Fibroblast of lung (primary cell): Measurements from ENCODE around the gene SCO2. TPM values are rescaled to one million over a fixed set of nuclear protein-coding genes. Genes with fewer than 3 reads are reported as not detected.

Experiments used
- DNase-seq, 2 donors: peaks; one replicate each; pipeline versions ENCODE4 v3.0.0 to v3.0.0-alpha.2; 2010; ENCODE audit warnings: low read depth in 2 of 2
- H2AFZ ChIP-seq: 2 replicates; pipeline ENCODE4 v1.5.1; 2012; ENCODE audit warnings: low read length, control low read depth, inconsistent platforms
- H3K27ac ChIP-seq: 2 replicates; pipeline ENCODE4 v1.5.1; 2011; ENCODE audit warnings: low read length, control low read depth; ENCODE audit not compliant: insufficient read depth
- H3K27me3 ChIP-seq: 2 replicates; pipeline ENCODE4 v1.5.1; 2011; ENCODE audit warnings: mild to moderate bottlenecking, low read length; ENCODE audit not compliant: control insufficient read depth, insufficient read depth
- H3K36me3 ChIP-seq: 2 replicates; pipeline ENCODE4 v1.5.1; 2011; ENCODE audit warnings: low read length; ENCODE audit not compliant: control insufficient read depth, insufficient read depth
- H3K4me1 ChIP-seq: 2 replicates; pipeline ENCODE4 v1.5.1; 2011; ENCODE audit warnings: low read length; ENCODE audit not compliant: control insufficient read depth, insufficient read depth; ENCODE audit errors: extremely low read depth
- H3K4me2 ChIP-seq: 2 replicates; pipeline ENCODE4 v1.5.1; 2011; ENCODE audit warnings: low read length, control low read depth; ENCODE audit not compliant: insufficient read depth; ENCODE audit errors: extremely low read depth
- H3K4me3 ChIP-seq, 4 experiments: fragments of 200-600 bp in 1 of 4; sonication (generic) in 1 of 4; replicated peaks in 1 of 4; 2 replicates each; pipeline ENCODE4 v1.5.1; 2011 to 2016; ENCODE audit warnings: low read length in 4 of 4, low read depth in 3 of 4, mild to moderate bottlenecking in 3 of 4, control low read depth in 2 of 4, inconsistent platforms in 1 of 4, mixed read lengths in 1 of 4; ENCODE audit not compliant: insufficient read depth in 1 of 4; ENCODE audit errors: control extremely low read depth in 1 of 4
- H3K79me2 ChIP-seq: 2 replicates; pipeline ENCODE4 v1.5.1; 2012; ENCODE audit warnings: mild to moderate bottlenecking, low read length, inconsistent platforms; ENCODE audit not compliant: control insufficient read depth, insufficient read depth
- H3K9ac ChIP-seq: 2 replicates; pipeline ENCODE4 v1.5.1; 2011; ENCODE audit warnings: mild to moderate bottlenecking, low read length, control low read depth; ENCODE audit not compliant: insufficient read depth
- H3K9me3 ChIP-seq: 2 replicates; pipeline ENCODE4 v1.5.1; 2012; ENCODE audit warnings: low read depth, low read length; ENCODE audit not compliant: control insufficient read depth, insufficient read depth
- H4K20me1 ChIP-seq: 2 replicates; pipeline ENCODE4 v1.5.1; 2011; ENCODE audit warnings: low read length; ENCODE audit not compliant: control insufficient read depth, insufficient read depth; ENCODE audit errors: extremely low read depth
- EZH2 ChIP-seq: IDR thresholded peaks from 2 replicates; pipeline ENCODE4 v1.5.1; 2012; ENCODE audit warnings: low read length, control low read depth, mild to moderate bottlenecking; ENCODE audit errors: missing control alignments
- polyA plus RNA-seq, 2 donors: library from polyadenylated mRNA; depleted of rRNA in 1 of 2; stranded (reverse) in 1 of 2; unstranded in 1 of 2; fragments of >200 nt; gene quantifications; 2 replicates each; pipeline ENCODE4 v1.2.1, GENCODE V29; 2011 to 2012; ENCODE audit warnings: missing spikeins in 1 of 2
- total RNA-seq: library from RNA; depleted of rRNA; stranded (reverse); fragments of >200 nt; gene quantifications from 2 replicates; pipeline ENCODE4 v1.2.1, GENCODE V29; 2014
- TF ChIP-seq, protein P1 (sequence below), 2 donors: IDR thresholded peaks in 1 of 2; conservative IDR thresholded peaks in 1 of 2; 1 replicate in 1 of 2; 2 replicates in 1 of 2; pipeline ENCODE4 v1.5.1; 2011 to 2012; ENCODE audit warnings: low read length in 2 of 2, control low read depth in 1 of 2, inconsistent platforms in 1 of 2, low read depth in 1 of 2, mild to moderate bottlenecking in 1 of 2

SCO2 gene
- total and polyA plus RNA-seq, 2 donors (not counting 1 experiment from before 2014, with no cell fraction given): 0.42 to 3.1 TPM

DNA sequence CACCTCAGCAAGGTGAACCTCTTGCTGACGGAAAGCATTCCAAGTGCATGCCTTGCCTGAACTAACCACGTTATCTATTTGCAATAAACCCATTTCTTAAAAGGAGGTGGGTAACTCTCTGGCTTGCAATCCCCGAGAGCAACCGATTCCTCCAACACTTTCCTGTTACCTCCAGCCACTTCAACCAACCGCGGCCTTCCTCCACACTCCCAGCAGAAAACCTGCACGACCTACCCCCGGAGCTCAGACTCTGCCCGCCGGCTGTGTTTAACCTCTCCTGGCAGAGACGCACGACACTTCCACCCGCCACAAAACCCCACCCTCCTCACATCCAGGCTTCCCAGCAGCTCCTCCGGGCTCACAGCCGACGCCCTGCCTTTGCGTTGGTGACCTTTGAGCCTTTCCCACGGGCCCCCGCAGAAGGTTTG is 708 bp downstream of the SCO2 start:
- Histone ChIP-seq H3K79me2 (peaks cover 18% of the 10 kb centered on the region), H3K9me3 (no peaks in the 10 kb centered on the region), H3K4me2 (peak overlapping the region; percentile 100), H3K36me3 (peaks cover 17% of the 10 kb centered on the region), H3K9ac (peak overlapping the region; percentile 84), H3K27me3 (no peaks in the 10 kb centered on the region), H4K20me1 (no peaks in the 10 kb centered on the region), H3K4me1 (peaks cover 11% of the 10 kb centered on the region), H2AFZ (no peak overlapping the region), H3K4me3 (peak overlapping the region; percentile 53 to 82 (median 66)), H3K27ac (peak overlapping the region; percentile 71)
- TF ChIP-seq, protein P1, sequence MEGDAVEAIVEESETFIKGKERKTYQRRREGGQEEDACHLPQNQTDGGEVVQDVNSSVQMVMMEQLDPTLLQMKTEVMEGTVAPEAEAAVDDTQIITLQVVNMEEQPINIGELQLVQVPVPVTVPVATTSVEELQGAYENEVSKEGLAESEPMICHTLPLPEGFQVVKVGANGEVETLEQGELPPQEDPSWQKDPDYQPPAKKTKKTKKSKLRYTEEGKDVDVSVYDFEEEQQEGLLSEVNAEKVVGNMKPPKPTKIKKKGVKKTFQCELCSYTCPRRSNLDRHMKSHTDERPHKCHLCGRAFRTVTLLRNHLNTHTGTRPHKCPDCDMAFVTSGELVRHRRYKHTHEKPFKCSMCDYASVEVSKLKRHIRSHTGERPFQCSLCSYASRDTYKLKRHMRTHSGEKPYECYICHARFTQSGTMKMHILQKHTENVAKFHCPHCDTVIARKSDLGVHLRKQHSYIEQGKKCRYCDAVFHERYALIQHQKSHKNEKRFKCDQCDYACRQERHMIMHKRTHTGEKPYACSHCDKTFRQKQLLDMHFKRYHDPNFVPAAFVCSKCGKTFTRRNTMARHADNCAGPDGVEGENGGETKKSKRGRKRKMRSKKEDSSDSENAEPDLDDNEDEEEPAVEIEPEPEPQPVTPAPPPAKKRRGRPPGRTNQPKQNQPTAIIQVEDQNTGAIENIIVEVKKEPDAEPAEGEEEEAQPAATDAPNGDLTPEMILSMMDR (conservative IDR thresholded peaks at IDR 0.05 in 1 of 2, IDR thresholded peaks at IDR 0.05 in 1 of 2; ENCODE audit: low read depth in 1 of 2, low read length in 2 of 2): no peak
- TF ChIP-seq EZH2: no peak
- DNase-seq: no peak

DNA sequence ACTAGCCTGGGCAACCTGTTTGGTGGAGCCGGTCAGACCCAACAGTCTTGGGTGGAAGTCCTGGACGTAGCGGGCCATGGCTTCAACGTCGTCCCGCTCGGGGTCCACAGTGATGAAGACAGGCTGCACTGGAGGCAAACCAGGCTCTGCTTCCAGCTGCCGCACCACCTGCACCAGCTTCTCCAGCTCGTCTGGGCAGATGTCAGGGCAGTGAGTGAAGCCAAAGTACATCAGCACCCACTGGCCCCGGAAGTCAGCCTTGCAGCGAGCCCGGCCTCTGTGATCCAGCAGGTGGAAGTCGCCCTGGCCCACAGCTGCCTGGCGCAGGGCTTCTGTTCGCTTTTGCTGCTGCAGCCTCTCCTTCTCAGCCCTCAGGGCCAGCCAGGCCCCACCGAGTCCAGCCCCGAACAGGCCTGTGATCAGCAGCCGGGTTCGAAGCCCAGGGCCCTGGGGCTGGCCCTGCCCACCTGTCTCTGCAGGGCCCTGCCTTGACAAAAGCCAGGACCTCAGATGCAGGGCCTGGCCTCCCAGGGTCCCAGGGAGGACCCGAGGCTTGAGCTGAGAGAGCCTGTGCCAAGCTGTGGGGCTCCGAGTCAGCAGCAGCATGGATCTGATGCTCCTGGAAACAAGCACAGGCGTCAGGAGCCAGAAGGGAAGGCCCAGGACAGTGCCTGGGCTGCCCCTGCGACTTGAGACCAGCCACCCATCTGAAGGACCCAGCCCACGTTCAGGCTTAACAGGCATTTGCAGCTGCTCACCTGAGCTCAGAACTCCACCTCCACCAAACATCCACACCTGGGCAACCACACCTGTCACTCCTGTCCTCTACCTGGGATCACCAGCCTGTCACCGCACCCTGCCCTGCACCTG is 1.4 kb downstream of the SCO2 start:
- Histone ChIP-seq H3K36me3 (peaks cover 17% of the 10 kb centered on the region), H2AFZ (no peak overlapping the region), H3K9ac (peak overlapping the region; percentile 84), H3K4me3 (peak overlapping the region; percentile 53 to 82 (median 66)), H3K27me3 (no peaks in the 10 kb centered on the region), H3K9me3 (no peaks in the 10 kb centered on the region), H3K4me1 (peaks cover 11% of the 10 kb centered on the region), H3K79me2 (peaks cover 18% of the 10 kb centered on the region), H4K20me1 (no peaks in the 10 kb centered on the region), H3K4me2 (peak overlapping the region; percentile 100), H3K27ac (peak overlapping the region; percentile 71)
- TF ChIP-seq, protein P1 (conservative IDR thresholded peaks at IDR 0.05 in 1 of 2, IDR thresholded peaks at IDR 0.05 in 1 of 2; ENCODE audit: low read depth in 1 of 2, low read length in 2 of 2): no peak
- TF ChIP-seq EZH2: no peak
- DNase-seq: no peak

DNA sequence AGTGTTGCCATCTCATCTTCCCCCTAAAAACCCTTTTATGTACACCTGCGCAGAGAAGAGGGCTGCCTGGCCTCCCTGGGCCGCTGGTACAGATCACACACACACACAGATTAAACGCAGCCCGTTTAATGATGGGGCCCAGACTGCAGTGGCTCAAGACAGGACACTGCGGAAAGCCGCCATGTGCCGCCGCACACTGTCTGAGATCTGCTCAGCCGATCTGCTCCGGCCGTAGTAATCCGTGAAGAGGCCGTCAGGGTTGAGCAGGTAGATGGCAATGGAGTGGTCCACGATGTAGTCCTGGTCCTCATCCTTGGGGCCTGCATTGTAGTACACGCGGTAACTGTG is 2.0 kb downstream of the SCO2 start:
- Histone ChIP-seq H3K4me2 (no peak overlapping the region), H3K36me3 (peaks cover 19% of the 10 kb centered on the region), H4K20me1 (no peaks in the 10 kb centered on the region), H3K4me1 (peaks cover 11% of the 10 kb centered on the region), H3K27me3 (no peaks in the 10 kb centered on the region), H3K9me3 (no peaks in the 10 kb centered on the region), H3K4me3 (no peak overlapping the region), H3K79me2 (peaks cover 18% of the 10 kb centered on the region), H2AFZ (no peak overlapping the region), H3K27ac (no peak overlapping the region), H3K9ac (no peak overlapping the region)
- no peak for DNase-seq
- TF ChIP-seq EZH2: no peak
- TF ChIP-seq, protein P1 (conservative IDR thresholded peaks at IDR 0.05 in 1 of 2, IDR thresholded peaks at IDR 0.05 in 1 of 2; ENCODE audit: low read depth in 1 of 2, low read length in 2 of 2): no peak
